ENCODE data around the gene NOTCH1. TPM values are rescaled to one million over a fixed set of nuclear protein-coding genes. Genes with fewer than 3 reads are reported as not detected.
"Not testable (repeated sequence)": the region's sequence is repeated elsewhere in the genome, so short reads cannot be mapped to it uniquely, and the experiment has no call there.

Gene NOTCH1
- total RNA-seq, 2 donors from 2014 or later, result 49.3 to 99.4 TPM

GRCh38 chr9:136576269-136576626, 30.4 kb upstream of the NOTCH1 start:
- Histone ChIP-seq H3K9me3 (no peaks in the 10 kb centered on the region), H3K36me3 (no peaks in the 10 kb centered on the region), H3K27ac (no peak overlapping the region), H3K4me1 (no peaks in the 10 kb centered on the region), H3K4me3 (no peak overlapping the region), H3K9ac (ENCODE audit: low read depth in 2 of 2, low read length in 2 of 2) (no peak overlapping the region), H3K27me3 (no peaks in the 10 kb centered on the region)
- no peak for TF ChIP-seq CTCF (IDR thresholded peaks at IDR 0.05)
- intact Hi-C loops (cut with DNase I), result no loop called here
- no peak for DNase-seq

- no peaks in the 10 kb centered on the region for H3K9me3 ChIP-seq
- H3K4me3 ChIP-seq, result no peak overlapping the region
- DNase-seq, result no peak
- no peaks in the 10 kb centered on the region for H3K36me3 ChIP-seq
- TF ChIP-seq CTCF (IDR thresholded peaks at IDR 0.05), result no peak
- no peaks in the 10 kb centered on the region for H3K27me3 ChIP-seq
- H3K4me1 ChIP-seq, result no peaks in the 10 kb centered on the region
- H3K27ac ChIP-seq, result no peak overlapping the region
- no peak overlapping the region for H3K9ac ChIP-seq (ENCODE audit: low read depth in 2 of 2, low read length in 2 of 2)
- intact Hi-C loops (cut with DNase I), result no loop called here
Observed at GRCh38 chr9:136575626-136576268, 29.9 kb upstream of the NOTCH1 start.

GRCh38 chr9:136574606-136575005, 28.8 kb upstream of the NOTCH1 start:
- H3K9ac ChIP-seq (ENCODE audit: low read depth in 2 of 2, low read length in 2 of 2); H3K4me3 ChIP-seq; H3K9me3 ChIP-seq; H3K27ac ChIP-seq; DNase-seq; H3K4me1 ChIP-seq; H3K27me3 ChIP-seq; H3K36me3 ChIP-seq; intact Hi-C loops (cut with DNase I): not testable (repeated sequence)

GRCh38 chr9:136572828-136573625, 27.2 kb upstream of the NOTCH1 start:
- Histone ChIP-seq H3K27me3 (no peaks in the 10 kb centered on the region), H3K9me3 (no peaks in the 10 kb centered on the region), H3K27ac (no peak overlapping the region), H3K36me3 (no peaks in the 10 kb centered on the region), H3K4me1 (no peaks in the 10 kb centered on the region), H3K4me3 (no peak overlapping the region), H3K9ac (ENCODE audit: low read depth in 2 of 2, low read length in 2 of 2) (no peak overlapping the region)
- intact Hi-C loops (cut with DNase I), result no loop called here
- no peak for DNase-seq
- no peak for TF ChIP-seq CTCF (IDR thresholded peaks at IDR 0.05)

GRCh38 chr9:136572003-136572827, 26.4 kb upstream of the NOTCH1 start:
- Histone ChIP-seq H3K9me3 (no peaks in the 10 kb centered on the region), H3K27ac (no peak overlapping the region), H3K27me3 (no peaks in the 10 kb centered on the region), H3K4me3 (no peak overlapping the region), H3K36me3 (no peaks in the 10 kb centered on the region), H3K4me1 (no peaks in the 10 kb centered on the region), H3K9ac (ENCODE audit: low read depth in 2 of 2, low read length in 2 of 2) (no peak overlapping the region)
- intact Hi-C loops (cut with DNase I), result no loop called here
- no peak for DNase-seq
- TF ChIP-seq CTCF (IDR thresholded peaks at IDR 0.05), result no peak

Data from colonic mucosa (tissue), 4 donors.